GM21360 (cell line): ENCODE results near the gene ATF6.
"Not testable (repeated sequence)": the region's sequence is repeated elsewhere in the genome, so short reads cannot be mapped to it uniquely, and the experiment has no call there.

ENCODE experiments used
- ATAC-seq: cut with Tn5 transposase; IDR thresholded peaks from one replicate; pipeline ENCODE4 v1.9.1; 2021; ENCODE audit warnings: mild to moderate bottlenecking, moderate library complexity; ENCODE audit not compliant: unreplicated experiment

The ATF6 gene

GRCh38 chr1:161773791-161774190 lies 7.7 kb downstream of the ATF6 start:
- no peak for ATAC-seq

DNA sequence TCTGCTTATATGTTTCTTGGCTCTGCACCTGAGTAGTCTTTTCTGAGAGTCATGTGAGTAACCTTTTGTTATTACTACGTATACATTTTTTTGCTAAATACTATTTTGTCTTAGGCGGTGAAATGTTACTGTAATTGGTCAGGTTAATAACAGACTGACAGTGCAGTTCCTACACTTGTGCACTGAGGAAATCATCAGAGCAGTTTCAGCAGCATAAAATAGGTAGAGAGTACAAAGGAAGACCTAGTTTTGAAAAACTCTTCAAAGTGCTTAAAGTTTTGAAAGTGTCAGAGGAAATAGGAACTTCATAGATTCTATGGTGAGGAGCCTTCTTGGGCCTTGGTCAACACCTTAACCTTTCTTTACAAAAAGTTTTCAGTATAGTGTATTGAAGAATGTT lies 11.1 kb downstream of the ATF6 start:
- ATAC-seq: no peak

DNA sequence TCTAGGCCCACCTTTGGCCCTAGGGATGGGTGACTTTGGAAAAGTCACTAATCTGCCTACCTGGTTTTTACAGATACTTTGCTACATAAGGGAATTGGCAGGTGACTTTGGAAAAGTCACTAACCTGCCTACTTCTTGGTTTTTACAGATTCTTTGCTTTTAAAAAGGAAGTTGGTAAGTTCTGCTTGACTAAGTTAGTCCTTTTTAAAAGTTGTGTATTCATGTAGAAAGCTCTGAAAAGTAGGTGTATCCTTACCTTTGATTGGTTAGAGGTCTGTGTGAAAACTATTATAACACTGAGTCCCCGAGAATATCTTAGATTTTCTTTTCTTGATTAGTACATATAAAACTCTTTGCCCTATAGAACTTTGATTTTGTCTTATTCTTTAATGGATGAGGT lies 12.4 kb downstream of the ATF6 start:
- ATAC-seq: no peak

GRCh38 chr1:161779393-161779792 lies 13.3 kb downstream of the ATF6 start:
- no peak for ATAC-seq

GRCh38 chr1:161781995-161782394 lies 15.9 kb downstream of the ATF6 start:
- no peak for ATAC-seq

DNA sequence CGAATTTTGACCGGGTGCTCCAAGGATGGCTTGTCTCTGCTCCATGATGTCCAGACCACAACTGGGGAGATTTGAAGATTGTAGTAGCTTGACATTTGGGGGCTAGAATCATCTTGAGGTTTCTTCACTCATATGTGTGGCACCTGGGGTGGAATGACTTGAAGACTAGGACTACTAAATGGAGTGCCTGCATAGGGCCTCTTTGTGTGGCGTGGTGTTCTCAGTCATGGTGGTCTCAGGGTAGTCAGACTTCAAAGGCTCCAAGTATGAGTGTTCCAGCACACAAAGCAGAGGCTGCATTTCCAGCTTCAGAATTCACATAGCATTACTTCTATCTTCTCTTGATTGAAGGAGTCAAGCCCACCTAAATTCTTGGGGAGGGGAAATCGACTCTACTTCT lies 16.8 kb downstream of the ATF6 start:
- no peak for ATAC-seq

DNA sequence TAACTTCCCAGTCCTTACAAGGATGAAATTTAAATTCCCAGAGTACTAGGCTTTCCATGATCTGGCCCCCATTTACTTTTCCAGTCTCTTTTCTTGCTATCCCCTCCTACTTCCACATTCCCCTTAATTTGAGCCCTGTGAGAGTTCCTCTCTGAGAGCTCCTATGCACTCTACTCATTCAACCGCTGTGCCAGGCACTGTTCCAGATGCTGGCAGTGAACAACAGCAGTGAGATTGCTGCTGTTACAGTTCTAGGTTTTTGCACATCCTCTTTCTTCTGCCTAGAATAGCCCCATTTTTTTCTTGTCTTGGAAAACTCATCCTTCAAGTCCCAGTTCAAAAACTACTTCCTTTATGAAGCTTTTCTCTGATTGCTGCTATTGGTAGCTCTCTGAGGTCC lies 18.8 kb downstream of the ATF6 start:
- ATAC-seq: no peak

- ATAC-seq: no peak
Measured at GRCh38 chr1:161787355-161787754, 21.2 kb downstream of the ATF6 start.

DNA sequence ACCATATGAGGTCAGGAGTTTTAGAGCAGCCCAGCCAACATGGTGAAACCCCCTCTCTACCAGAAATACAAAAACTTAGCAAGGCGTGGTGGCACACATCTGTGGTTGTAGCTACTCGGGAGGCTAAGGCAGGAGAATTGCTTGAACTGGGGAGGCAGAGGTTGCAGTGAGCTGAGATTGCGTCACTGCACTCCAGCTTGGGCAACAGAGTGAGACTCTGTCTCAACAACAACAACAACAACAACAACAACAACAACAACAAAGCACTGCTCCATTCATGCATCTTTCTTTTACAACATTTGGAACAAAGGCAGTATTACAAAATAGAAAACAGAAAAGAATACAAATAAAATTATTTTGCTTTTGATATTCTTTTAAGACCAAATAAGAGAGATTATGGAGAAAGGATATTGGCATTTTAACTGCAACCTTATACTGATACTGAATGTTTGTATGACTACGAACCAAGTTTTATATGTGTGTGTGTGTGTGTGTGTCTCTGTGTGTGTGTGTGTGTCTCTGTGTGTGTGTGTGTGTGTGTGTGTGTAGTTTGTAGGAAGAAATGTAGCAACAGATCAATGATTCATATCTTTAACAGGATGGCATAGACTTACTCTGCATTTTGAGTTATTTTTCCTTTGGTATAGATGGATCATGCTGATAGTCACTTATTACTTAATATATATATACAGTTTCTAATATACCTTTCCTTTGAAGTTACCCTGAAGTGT lies 24.6 kb downstream of the ATF6 start:
- no peak for ATAC-seq

GRCh38 chr1:161791904-161792655 lies 26.0 kb downstream of the ATF6 start:
- ATAC-seq: no peak

DNA sequence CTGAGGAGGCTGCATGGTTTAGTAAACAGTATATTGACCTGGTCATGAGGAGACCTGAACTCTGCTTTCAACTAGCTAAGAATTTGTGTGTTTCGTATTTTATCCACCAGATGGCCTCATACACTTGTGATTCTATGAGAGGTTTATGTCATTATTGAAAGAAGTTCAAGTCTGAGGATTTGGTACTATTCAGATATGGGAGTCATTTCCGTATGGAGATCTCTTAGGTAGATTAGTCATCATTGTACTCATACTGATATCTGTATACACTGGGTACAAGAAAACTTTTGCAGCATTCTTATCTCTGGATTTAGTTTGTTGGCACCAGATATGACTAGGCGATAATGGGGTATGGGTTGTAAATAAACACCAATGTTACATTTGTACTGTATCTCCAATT lies 26.6 kb downstream of the ATF6 start:
- ATAC-seq: peak; percentile 72

- no peak for ATAC-seq
Measured at GRCh38 chr1:161799792-161800191, 33.7 kb downstream of the ATF6 start.

- ATAC-seq: no peak
Measured at GRCh38 chr1:161801955-161802354, 35.8 kb downstream of the ATF6 start.

DNA sequence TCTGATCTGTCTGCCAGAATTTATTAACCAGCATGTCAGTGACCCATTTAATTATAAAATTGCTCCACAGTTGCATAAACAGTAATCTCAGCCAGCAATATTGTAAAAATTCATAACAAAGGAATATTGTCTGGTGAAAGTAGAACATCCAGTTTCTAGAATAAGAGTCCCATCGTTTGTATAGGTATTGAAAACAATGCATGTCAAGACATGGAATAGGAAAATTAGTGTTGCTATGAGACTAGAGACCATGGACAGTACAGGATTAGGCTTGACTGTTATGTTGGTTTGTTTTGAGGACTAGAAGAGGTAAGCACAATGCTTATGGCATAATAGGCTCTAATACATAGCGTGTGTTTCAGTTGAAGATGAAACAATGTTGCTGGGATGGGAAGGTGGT lies 37.1 kb downstream of the ATF6 start:
- no peak for ATAC-seq

DNA sequence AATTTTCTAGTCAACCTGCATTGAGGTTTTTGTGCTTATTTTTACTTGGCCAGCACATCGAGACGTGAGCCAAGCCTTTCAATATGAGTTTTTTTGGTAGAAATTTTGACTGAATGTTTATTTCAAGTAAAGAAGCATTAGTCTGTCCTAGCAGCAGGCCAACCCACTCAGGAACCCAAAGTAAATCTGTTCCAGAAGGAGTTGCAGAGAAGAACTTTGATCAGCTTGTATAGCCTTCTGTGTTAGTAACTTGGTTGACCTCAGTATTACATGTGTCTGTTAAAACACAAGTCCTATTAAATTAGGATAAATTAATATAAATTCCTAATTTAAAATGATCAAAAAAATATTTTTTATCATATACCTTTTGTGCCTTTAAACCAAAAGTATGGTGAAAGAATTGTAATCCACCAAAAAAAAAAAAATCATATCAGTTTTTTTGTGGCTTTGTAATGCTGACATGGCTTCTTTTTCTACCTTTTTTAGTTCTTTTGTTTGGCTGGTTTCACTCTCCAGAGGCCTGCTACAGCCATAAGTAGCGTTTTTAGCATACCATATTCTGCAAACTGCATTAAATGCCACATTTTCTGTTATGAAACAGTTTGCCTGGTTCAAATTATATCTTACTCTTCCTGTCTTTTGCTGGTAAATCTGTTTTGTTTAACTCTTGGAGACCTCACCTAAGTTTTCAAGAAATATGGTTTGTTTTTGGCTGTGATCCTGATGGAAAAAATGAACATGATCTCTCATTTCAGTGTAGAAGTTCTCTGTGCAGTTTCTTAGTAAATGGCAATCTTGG lies 39.5 kb downstream of the ATF6 start:
- ATAC-seq: no peak

DNA sequence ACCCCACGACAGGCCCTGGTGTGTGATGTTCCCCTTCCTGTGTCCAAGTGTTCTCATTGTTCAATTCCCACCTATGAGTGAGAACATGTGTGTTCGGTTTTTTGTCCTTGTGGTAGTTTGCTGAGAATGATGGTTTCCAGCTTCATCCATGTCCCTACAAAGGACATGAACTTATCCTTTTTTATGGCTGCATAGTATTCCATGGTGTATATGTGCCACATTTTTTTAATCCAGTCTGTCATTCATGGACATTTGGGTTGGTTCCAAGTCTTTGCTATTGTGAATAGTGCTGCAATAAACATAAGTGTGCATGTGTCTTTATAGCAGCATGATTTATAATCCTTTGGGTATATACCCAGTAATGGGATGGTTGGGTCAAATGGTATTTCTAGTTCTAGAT lies 43.1 kb downstream of the ATF6 start:
- not testable (repeated sequence) for ATAC-seq

DNA sequence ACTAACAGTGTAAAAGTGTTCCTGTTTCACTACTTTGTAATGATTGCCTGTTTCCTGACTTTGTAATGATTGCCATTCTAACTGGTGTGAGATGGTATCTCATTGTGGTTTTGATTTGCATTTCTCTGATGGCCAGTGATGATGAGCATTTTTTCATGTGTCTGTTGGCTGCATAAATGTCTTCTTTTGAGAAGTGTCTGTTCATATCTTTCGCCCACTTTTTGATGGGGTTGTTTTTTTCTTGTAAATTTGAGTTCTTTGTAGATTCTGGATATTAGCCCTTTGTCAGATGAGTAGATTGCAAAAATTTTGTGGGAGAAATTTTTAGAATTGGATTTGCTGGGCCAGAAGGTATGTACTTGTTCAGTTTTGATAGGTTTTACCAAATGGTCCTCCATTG lies 43.5 kb downstream of the ATF6 start:
- ATAC-seq: not testable (repeated sequence)

- ATAC-seq: no peak
Measured at GRCh38 chr1:161810780-161811179, 44.7 kb downstream of the ATF6 start.

- ATAC-seq: no peak
Measured at GRCh38 chr1:161816201-161816600, 50.1 kb downstream of the ATF6 start.

- no peak for ATAC-seq
Measured at GRCh38 chr1:161817176-161817730, 51.1 kb downstream of the ATF6 start.

DNA sequence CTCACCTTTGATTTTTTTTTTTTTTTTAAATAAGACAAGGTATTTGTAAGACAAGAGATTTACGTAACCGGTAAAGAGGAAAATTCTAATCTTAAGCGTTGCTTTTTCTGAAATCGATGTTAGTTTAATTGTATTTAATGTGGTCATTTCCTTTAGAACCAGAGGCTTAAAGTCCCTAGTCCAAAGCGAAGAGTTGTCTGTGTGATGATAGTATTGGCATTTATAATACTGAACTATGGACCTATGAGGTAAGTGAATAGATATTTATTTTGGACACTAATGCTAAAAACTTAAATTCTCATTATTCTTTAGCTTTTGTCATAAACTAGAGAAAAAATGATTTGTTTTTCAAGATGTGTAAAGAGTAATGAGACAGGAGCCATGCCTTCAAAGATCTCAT lies 54.8 kb downstream of the ATF6 start:
- no peak for ATAC-seq
